ENCODE results near the gene FPGS. TPM values are rescaled to one million over a fixed set of nuclear protein-coding genes. Genes with fewer than 3 reads are reported as not detected.

Gene FPGS
- total RNA-seq, 1 donor from 2014 or later: 28.3 TPM

- peak; percentile 69 for ATAC-seq
Observed at GRCh38 chr9:127862075-127863011, 59.7 kb downstream of the FPGS start.

GRCh38 chr9:127863191-127863621 is 60.5 kb downstream of the FPGS start:
- no peak for ATAC-seq

Other genes starting within 250 kb of the FPGS start
- 10.1 TPM for gene STXBP1, start 190.6 kb upstream of the FPGS start, total RNA-seq
- gene CFAP157, start 95.9 kb upstream of the FPGS start, total RNA-seq: not detected
- 7.9 TPM for gene PTRH1, start 87.2 kb upstream of the FPGS start, total RNA-seq
- gene TTC16, start 86.8 kb upstream of the FPGS start, total RNA-seq: not detected
- 9.5 TPM for gene TOR2A, start 67.6 kb upstream of the FPGS start, total RNA-seq
- 1.9 TPM for gene SH2D3C, start 24.2 kb upstream of the FPGS start, total RNA-seq
- gene CDK9, start 16.8 kb upstream of the FPGS start, total RNA-seq: 38.3 TPM
- 14.3 TPM for gene ENG, start 51.8 kb downstream of the FPGS start, total RNA-seq
- gene AK1, start 74.8 kb downstream of the FPGS start, total RNA-seq: 39.9 TPM
- gene ST6GALNAC6, start 96.7 kb downstream of the FPGS start, total RNA-seq: 13.0 TPM
- gene ST6GALNAC4, start 114.2 kb downstream of the FPGS start, total RNA-seq: 11.4 TPM
- gene PIP5KL1, start 127.9 kb downstream of the FPGS start, total RNA-seq: 4.3 TPM
- 25.7 TPM for gene DPM2, start 135.0 kb downstream of the FPGS start, total RNA-seq
- gene EEIG1, start 178.1 kb downstream of the FPGS start, total RNA-seq: 108 TPM